HG03457 (cell line): Measurements from ENCODE around the gene BDH1.

Source experiments
- ATAC-seq: cut with Tn5 transposase; IDR thresholded peaks from one replicate; pipeline ENCODE4 v1.9.1; 2021; ENCODE audit warnings: moderate number of reproducible peaks; ENCODE audit not compliant: unreplicated experiment

BDH1 gene

DNA sequence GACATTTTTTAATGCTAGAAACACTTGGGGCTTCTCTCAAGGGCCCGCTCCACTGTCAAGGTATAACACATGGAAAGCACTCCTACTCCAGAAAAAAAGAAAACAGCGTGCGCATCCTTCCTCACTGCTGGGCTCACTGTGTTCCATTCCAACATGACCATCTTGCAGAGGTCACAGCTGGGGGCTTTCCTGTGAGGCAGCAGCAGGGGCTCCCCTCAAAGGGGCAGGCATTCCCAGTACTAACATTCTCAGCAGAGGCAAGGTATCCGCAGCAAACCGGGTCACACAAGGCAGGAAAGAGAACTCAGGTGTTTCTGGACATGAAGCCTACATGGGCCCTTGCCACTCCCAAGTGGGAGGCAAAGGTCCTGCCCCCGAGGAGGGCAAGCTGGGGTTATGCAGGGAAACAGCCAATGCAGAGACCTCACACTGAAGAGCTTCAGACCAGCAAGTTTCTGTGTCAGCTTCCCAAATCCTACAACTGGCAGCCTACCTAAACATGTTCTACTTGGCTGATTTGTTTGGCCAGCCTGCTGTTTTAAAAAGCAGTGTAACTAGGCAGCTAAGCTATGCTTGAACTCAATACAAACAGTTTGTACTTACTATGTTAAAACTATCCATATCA lies 6.4 kb downstream of the BDH1 start:
- ATAC-seq: no peak

DNA sequence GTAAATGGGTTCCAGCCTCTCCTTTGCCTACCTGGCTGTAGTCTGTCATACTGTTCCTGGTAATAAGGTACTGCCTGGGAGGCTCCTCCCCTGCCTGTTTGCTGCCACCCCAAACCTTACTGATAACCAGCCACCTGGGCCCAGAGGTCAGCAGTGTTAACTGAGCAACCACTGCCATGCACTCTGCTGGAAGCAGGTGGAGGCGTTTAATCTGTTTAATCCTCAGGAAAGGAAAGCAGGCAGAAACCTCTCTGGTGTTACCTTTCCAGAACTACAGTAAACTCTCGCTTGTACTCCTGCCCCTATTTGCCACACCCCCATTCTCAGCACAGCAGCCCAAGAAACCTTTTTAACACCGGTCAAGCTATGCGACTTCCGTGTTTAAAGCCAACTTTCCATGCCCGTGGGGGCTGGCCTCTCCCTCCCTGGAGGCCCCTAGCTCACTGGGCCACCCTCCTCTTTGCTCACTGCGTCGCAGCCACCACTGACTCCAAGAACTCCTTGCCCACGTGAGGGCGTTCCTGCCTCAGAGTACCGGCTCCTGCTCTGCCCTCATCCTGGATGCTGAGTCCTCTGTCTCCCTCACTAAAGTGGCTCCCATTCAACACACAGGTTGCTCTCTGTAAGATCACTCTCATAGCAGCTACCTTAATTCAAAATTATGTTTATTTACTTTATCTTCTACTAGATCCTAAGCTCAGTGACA lies 8.3 kb downstream of the BDH1 start:
- ATAC-seq: no peak

DNA sequence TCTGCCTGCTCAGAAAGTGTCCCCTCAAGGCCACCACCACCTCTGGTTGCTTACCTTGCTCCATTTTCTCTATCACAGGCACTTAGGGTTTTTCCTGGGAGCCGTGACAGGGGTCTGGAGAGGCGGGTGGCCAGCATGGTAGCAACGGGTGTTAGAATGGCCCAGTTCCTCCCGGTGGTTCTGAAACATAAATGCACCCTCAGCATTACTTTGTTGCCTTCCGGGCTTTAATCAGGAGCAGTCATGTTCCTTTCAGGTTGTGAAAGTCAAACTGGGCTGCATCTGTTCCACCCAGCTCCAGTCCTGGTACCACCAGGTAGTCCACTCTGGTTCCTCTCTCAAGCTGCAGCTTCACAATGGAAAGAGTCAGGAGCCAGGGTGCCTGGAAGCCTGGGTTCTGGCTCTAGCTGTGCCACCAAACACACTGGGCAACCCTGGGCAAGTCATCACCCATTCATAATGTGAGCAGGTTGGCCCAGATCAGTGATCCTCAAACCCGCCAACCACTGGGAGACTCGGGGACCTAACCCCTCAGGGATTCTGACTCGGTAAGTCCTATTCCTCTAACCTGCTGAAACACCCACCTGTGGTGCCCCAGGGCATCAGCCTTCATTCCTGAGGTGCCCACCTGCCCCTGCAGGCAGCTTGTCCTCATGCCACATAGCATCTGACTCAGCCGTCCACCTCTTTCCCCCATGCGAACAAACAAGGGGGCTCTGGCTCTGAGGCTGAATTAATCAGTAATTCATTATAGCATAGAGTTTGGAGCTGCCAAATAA lies 9.3 kb downstream of the BDH1 start:
- ATAC-seq: no peak

DNA sequence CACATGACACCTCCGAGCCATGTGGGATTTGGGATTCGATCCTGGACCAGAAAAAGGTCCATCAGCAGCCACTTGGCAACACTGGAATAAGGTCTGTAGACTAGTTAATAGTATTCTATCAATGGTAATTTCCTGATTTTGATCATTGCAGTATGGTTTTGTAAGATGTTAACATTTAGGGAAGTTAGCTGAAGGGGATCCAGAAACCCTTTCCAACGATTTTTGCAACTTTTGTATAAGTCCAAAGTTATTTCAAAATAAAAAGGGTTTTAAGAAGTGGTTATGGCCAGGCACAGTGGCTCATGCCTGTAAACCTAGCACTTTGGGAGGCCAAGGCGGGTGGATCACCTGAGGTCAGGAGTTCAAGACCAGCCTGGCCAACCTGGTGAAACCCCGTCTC lies 10.2 kb downstream of the BDH1 start:
- ATAC-seq: no peak

DNA sequence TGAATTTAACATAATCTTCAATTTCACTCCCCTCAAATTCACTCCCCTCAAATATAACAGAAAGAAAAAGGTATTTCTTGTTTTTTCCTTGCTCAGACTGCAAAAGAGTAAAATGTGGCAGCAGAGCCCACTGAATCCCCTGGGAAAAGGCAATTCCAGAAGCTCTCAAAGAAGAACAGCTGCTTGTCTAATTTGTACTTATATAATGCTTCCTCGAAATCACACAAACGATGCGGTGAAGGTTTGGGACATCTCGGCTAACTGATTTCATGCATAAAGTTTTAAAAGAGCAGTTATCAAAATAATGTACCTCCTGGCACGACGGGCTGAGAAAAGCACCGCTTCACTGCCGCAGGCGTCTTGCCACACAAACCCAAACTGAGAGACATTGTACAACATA lies 10.7 kb downstream of the BDH1 start:
- no peak for ATAC-seq

DNA sequence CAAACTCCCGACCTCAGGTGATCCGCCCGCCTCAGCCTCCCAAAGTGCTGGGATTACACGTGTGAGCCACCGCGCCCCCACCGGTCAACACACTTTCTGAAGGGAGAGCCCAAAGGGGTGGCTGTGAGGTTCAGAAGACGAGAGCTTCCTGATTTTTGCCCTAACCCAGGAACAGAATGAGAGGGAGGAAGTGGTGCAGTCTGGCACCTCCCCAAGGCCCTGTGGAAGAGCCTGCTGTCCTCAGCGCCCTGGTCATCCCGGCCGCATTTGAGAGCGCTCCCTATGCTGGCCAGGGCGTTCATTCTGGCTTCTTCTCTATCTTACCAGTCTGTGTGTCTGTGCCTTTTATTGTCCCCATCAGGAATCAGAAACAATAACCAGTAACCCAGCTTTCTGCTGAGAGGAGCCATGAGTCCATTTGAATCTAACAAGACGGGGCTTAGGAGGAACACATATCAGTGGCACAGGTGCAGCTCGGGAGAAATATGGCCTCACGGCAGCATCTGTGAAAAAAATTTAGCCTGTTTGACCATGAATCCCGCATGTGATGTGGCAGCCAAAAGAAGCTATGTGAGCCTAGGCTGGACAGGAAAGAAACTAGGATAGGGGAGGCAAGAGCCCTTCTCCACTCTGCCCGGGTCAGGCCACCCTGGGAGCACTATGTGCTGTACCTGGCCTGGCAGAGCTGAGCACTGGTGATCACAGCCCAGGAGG lies 12.9 kb downstream of the BDH1 start:
- ATAC-seq: no peak

DNA sequence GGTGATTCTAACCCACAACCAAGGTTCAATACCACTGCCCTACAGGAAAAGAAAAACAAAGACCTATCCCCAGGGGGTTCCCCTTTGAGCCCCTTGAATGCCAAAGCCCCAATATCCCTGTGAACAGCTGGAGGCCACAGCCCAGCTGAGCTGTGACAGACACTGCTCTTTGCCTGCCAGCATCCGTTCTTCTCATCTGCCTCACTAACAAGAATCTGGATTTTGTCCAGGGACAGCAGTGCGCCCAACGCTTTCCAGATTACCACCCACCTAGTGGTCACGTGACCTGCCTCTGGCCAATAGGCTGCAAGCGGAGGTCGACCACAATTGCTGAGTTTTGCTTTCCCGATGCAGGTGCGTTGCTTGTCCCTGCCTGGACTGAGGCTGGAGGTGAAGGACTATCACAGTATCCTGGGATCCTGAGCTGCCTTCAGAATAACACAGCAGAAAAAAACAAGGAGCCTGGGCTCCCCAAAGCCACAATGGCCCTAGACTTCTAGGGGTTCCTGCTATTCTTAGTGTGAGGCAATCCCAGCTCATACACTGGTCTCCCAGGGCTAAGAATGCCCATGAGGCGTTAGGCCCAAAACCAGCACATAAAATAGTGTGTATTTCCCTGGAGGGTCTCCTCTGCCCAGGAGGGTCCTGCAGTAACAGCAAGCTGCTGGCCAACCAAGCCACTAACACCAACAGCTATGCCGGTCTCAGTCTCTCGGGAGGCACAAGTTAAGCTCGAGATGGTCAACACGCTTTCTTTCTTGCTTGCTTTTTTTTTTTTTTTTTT lies 13.8 kb downstream of the BDH1 start:
- no peak for ATAC-seq

DNA sequence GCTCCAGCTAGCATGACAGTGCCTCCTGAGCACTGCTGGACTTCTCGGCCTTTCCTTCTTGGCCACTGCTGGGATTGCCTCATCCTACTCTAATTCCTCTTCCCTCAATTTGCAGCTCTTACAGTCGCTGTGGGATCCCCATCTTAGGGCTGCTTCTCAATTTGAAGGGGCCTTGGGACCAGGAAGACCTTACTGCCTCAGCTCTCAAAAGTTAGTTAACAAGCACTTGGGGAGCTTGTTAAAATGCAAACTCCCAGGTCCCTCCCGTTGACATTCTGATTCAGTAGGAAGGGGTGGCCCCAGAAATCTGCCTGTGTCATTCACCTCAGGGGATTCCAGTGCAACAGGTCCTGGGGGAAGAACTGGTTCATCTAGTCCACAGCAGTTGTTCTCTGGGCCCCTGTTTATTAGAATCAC lies 14.8 kb downstream of the BDH1 start:
- ATAC-seq: no peak

DNA sequence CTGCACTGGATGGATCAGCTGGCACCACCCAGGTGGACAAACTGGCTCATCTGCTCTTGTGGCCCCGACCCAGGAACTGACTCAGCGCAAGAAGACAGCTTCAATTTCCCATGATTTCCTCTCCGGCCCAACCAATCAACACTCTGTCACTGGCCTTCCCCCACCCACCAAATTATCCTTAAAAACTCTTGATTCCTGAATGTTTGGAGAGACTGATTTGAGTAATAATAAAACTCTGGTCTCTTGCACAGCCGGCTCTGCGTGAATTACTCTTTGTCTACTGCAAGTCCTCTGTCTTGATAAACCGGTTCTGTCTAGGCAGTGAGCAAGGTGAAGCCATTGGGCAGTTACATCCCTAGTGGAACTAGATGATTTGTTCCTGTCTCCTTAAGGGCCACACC lies 16.1 kb downstream of the BDH1 start:
- ATAC-seq: no peak

DNA sequence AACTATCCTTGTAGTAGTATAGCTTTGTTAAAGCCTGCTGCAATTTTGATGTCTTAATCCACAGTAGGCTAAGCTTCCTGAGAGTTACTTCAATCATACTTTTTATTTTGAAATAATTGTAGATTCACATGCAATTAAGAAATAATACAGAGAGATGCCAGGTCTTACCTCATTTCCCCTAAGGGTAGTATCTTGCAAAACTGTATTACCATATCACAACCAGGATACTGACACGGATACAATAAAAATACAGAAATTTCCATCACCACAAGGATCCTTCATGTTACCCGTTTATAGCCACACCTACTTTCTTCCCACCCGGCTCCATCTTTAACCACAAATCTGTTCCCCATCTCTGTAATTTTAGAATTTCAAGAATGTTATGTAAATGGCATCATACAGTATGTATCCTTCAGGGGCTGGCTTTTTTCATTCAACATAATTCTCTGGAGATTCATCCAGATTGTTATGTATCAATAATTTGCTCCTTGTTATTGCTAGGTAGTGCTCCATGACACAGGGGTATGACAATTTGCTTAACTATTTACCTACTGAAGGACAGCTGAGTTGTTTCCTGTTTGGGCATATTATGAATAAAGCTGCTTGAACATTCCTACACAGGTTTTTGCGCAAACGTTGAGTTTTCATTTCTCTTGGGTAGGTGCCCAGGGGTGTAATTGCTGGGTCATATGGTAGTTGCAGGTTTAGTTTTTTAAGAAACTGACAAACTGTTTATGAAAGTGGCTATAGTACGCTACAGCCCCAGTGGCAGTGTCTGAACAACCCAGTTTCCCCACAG lies 21.6 kb downstream of the BDH1 start:
- ATAC-seq: no peak

DNA sequence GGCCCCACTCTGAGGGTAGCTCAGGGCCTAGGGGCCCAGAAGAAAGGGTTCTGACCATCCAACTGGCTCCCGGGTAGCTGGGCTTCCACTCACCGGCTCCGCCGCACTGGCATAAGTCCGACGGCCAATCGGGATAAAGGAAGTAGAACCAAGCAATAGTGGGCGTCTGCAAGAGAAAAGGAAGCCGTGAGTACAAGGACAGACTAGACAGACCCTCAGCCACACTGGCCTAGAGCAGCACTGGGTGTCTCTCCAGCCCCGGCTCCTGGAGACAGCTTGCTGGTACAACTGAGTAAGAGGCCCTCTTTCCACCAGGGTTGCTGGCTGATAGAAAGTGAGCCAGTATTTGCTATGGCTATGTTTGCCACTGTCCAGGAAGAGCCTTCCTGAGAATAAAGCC lies 22.4 kb downstream of the BDH1 start:
- no peak for ATAC-seq

DNA sequence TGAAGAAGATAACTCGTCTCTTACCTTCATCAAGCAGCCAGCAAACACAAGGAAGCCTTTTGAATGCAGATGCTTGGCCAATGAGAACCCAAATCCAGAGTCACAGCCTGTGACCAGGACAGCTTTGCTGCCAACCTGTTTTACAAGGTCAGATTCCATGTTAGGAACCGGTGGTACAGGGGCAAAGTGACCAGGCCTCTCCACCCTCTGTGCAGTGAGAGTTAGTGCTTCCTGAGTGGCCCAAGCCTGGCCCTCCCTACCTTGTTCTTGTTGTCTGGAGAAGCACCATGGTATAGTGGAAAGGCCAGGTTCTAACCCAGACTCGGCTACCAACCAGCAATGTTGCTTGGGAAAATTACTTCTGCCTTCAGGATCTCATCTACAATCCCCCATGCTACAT lies 23.4 kb downstream of the BDH1 start:
- no peak for ATAC-seq

DNA sequence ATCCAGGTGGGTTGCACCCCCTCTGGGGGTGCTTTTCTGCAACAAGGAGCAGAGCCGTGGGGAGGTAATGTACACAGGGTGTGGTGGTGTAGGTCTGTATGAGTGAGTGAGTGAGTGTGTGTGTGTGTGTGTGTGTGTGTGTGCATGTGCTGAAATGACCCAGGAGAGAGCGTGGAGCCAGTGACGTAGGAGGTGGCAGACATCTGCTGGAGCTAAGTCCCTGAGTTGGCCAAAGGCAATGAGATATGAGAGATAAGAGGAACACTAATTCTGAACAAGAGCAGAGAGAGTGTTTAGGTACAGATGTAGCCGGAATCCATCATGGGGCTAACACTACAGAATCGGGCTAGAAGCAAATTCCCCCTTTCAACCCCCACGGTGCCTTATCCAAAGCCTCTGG lies 27.6 kb downstream of the BDH1 start:
- no peak for ATAC-seq

DNA sequence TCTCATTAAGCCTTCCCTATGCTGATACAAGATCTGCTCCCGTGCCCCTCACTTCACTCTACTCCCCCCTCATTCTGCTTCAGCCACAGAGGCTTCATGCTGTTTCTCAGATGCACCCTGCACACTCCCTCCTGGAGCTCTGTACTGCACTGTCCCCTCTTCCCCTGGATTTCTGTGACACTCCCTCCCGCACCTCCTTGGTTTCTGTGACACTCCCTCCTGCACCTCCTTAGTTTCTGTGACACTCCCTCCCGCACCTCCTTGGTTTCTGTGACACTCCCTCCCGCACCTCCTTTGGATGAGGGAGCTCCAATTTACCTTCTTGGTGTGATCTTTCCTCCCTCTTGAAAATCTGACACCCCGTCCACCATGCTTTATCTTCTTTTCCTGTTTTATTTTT lies 28.2 kb downstream of the BDH1 start:
- no peak for ATAC-seq

DNA sequence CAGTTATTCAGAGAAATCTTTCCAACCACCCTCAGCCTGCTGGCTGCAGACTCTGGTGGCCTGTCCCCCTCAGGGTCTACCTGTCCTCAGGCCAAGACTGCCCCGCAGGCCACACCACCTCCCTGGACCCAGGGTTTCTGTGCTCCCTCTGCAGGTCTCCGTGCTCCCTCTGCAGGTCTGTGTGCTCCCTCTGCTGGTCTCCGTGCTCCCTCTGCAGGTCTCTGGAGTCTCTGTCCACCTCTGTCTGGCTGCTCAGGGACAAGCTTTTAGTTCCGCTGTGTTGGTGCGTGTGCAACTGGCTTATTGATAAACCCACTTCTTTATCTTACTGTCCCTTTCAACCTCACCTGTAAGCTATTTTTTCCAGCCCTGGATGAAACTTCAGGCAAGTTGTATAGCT lies 30.1 kb downstream of the BDH1 start:
- ATAC-seq: no peak

DNA sequence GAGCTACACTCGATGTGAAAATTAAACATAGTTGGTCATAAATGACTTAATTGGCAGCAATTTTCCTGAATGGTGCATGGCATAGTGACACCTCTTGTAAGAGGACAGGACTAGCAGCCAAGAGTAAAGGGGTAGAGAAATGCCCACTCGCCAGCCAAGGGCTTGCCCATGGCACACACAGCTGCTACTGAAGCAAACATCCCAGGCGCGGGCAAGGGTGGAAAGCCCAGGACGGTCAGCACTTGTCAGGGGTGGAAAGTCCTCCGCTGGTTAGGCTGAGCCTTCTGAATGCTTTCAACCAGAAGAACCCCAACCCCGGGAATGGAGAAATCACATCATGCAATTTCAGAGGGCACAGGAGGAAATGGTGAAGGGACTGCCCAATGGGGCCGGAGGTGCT lies 31.6 kb downstream of the BDH1 start:
- ATAC-seq: no peak

DNA sequence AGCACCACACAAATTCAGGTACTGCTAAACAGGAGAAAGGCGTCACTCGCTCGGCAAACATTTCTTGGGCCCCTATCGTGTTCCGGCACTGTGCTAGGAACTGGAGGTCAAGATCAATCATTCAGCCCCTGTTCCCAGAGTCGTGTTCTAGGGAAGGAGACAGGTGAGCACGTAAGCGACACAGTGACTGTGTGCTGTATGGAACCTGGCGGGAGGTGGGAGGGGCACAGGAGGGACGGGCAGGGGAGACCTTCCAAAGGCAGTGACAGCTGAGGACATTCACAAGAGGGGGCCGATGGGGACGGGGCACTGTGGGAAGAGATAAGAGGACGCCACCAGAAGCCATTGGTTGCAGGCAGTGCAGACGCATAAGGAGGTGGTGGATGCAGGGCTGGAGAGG lies 32.2 kb downstream of the BDH1 start:
- ATAC-seq: no peak

DNA sequence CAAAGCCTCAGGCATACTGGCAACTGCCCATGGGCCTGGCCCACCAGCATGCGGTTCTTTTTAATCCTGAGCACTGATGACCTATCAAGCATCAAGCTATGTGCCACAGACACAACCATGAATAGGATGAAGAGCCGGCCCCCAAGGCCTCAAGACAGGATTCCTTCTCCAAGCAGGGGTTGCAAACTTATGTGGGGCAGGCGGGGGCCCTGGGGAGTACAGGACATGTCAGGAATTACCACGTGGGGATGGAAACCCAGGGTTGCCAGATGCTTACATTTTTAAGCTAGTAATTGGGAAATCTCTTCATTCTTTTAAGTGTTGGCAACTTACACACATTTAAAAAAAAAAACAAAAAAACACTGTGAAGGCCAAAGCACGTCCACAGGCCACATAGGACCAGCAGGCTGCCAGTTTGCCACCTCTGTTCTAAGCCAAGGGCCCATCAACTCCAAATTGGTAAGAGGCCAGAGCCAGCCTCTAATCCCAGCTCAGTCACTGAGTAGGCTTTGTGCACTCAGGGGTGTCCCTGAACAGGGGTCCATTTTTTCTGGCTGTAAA lies 32.8 kb downstream of the BDH1 start:
- no peak for ATAC-seq

DNA sequence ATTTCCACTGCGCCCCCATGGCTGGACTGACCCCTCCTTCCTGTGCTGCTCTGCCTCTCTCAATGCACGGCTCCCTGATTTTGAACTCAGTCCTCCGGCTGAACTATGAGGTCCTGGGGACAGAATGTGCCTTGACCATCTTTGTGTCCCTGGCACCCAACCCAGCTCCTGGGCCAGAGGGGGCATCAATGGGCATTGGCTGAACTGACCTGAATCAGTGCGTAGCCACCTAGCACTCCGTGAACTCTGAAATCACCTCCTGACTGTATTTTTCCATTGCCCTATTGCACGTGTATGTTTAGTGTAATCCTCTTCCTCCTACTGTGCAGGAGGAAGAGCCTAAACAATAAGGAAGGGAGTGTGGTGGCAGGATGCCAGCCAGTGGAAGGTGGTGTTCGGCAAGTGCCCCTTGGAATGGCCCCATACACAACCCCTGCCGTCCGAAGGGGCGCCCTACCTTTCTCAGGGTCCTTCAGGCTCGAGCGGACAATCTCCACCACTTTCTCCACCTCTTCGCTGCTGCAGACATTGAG lies 33.5 kb downstream of the BDH1 start:
- no peak for ATAC-seq
